ENCODE results near the gene ESPNL. TPM values are rescaled to one million over a fixed set of nuclear protein-coding genes. Genes with fewer than 3 reads are reported as not detected.

The ESPNL gene
- total and polyA plus RNA-seq, 9 of the 15 experiments (the other 6 are each of a cell fraction or from before 2014, with no cell fraction given), result 0.03 to 0.09 (median 0.05) TPM; not detected in 3

DNA sequence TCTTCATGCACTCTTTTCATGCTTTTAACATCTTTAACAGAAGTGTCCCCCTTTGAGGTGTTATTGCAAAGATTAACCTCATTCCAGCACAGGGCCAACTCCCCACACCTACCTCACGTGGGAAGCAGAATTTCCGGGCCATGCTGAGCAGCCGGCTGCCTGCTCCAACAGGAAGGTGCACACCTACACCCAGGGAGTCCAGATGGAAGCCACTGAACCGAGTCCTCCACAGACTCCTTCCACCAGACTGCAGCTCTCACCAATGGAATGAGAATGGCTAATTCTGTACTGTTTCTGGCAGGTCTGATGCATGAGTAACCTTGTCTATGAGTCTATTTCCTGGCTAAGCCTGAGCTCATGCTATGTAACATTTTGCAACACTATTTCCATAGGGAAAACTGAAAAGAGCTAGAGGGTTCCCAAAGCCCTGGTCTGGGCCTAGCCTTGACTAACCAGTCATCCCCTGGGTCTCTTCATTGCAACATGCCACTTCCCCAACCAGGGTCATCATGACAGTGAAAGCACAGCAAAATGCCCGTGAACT, 69.6 kb downstream of the ESPNL start:
- peaks cover 49% of the 10 kb centered on the region for H3K36me3 ChIP-seq (ENCODE audit: control insufficient read depth, insufficient read depth, low read length)
- H3K9me3 ChIP-seq (replicated peaks; ENCODE audit: control insufficient read depth, insufficient read depth, low read depth, low read length), result no peaks in the 10 kb centered on the region
- in situ Hi-C loops (cut with MboI), result no loop called here
- H3K4me2 ChIP-seq (ENCODE audit: insufficient read depth, low read length), result peak overlapping the region; percentile 2; the same call in 1 of the 2 replicates
- peaks cover 30 to 33% of the 10 kb centered on the region in 2 experiments for H3K4me1 ChIP-seq (replicated peaks in 1 of 2; ENCODE audit: control insufficient read depth in 2 of 2, insufficient read depth in 2 of 2, low read length in 2 of 2)
- H3K79me2 ChIP-seq (ENCODE audit: control insufficient read depth, insufficient read depth, low read length), result no peaks in the 10 kb centered on the region
- no peak for FAIRE-seq
- H4K20me1 ChIP-seq (replicated peaks; ENCODE audit: control insufficient read depth, insufficient read depth, low read length), result no peaks in the 10 kb centered on the region
- BruUV-seq (replicated peaks), result no TSS peak
- H3K27me3 ChIP-seq (ENCODE audit: control insufficient read depth in 2 of 2, insufficient read depth in 2 of 2, low read length in 2 of 2), result no peaks in the 10 kb centered on the region
- intact Hi-C loops (cut with micrococcal nuclease), result loop anchor here (5.0 kb wide), 1 partner anchor 68 kb away; no protein-coding TSS in a partner anchor
- ATAC-seq, result peak; percentile 11; the same call in 2 of the 3 replicates
- DNase-seq (ENCODE audit: extremely low read depth in 1 of 4, low spot score in 3 of 4), result no peak
- peak overlapping the region; percentile 81 for H3K27ac ChIP-seq (ENCODE audit: extremely low read depth, low read depth, low read length)
- ChIA-PET POLR2A (no interaction called here), CTCF (ENCODE audit: low intra/inter-chr PET ratio) (no interaction called here)
- 51% methylated on average over 4 of the region's 5 CpGs for WGBS (ENCODE audit: insufficient coverage, low coverage, missing lambda C conversion rate)
- H3K9me1 ChIP-seq (ENCODE audit: control insufficient read depth, insufficient read depth, low read length), result peaks cover 4% of the 10 kb centered on the region
- H2AFZ ChIP-seq (ENCODE audit: low read depth, low read length), result no peak overlapping the region
- H3K4me3 ChIP-seq, result no peak overlapping the region
- peak overlapping the region; percentile 18 to 56; a peak in 2 of 4 replicates for H3K9ac ChIP-seq (ENCODE audit: insufficient read depth in 1 of 2, low read depth in 2 of 2, low read length in 2 of 2)
- TF ChIP-seq NFRKB (IDR thresholded peaks at IDR 0.05; ENCODE audit: low read depth) (peak; percentile 45; the same call in 1 of the 2 replicates), NR2C1 (IDR thresholded peaks at IDR 0.05) (no peak), NR2C1 (tag; IDR thresholded peaks at IDR 0.05) (peak; percentile 46; the same call in 1 of the 2 replicates), ATF1 (CRISPR knock-in tag; IDR thresholded peaks at IDR 0.05) (no peak), ATF1 (tag; IDR thresholded peaks at IDR 0.05) (0 out of 2 replicates have a peak, but pooled peaks have one; percentile 11), DMBX1 (CRISPR knock-in tag; IDR thresholded peaks at IDR 0.05; ENCODE audit: borderline replicate concordance) (peak; percentile 72), CBX8 (IDR thresholded peaks at IDR 0.05; ENCODE audit: borderline replicate concordance, extremely low read depth, low read depth, low read length, poor library complexity, severe bottlenecking) (no peak), HDAC8 (tag; IDR thresholded peaks at IDR 0.05) (0 out of 2 replicates have a peak, but pooled peaks have one; percentile 63), ZNF175 (CRISPR knock-in tag; IDR thresholded peaks at IDR 0.05; ENCODE audit: low read depth) (peak; percentile 62; the same call in 1 of the 2 replicates), CHD1 (IDR thresholded peaks at IDR 0.05; ENCODE audit: low read length) (no peak), ZFX (CRISPR knock-in tag; IDR thresholded peaks at IDR 0.05) (0 out of 2 replicates have a peak, but pooled peaks have one; percentile 19), BACH1 (tag; IDR thresholded peaks at IDR 0.05) (0 out of 2 replicates have a peak, but pooled peaks have one; percentile 38), L3MBTL2 (IDR thresholded peaks at IDR 0.05) (peak; percentile 8; the same call in 1 of the 2 replicates)
- TF ChIP-seq, protein P1, sequence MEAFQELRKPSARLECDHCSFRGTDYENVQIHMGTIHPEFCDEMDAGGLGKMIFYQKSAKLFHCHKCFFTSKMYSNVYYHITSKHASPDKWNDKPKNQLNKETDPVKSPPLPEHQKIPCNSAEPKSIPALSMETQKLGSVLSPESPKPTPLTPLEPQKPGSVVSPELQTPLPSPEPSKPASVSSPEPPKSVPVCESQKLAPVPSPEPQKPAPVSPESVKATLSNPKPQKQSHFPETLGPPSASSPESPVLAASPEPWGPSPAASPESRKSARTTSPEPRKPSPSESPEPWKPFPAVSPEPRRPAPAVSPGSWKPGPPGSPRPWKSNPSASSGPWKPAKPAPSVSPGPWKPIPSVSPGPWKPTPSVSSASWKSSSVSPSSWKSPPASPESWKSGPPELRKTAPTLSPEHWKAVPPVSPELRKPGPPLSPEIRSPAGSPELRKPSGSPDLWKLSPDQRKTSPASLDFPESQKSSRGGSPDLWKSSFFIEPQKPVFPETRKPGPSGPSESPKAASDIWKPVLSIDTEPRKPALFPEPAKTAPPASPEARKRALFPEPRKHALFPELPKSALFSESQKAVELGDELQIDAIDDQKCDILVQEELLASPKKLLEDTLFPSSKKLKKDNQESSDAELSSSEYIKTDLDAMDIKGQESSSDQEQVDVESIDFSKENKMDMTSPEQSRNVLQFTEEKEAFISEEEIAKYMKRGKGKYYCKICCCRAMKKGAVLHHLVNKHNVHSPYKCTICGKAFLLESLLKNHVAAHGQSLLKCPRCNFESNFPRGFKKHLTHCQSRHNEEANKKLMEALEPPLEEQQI (IDR thresholded peaks at IDR 0.05), result no peak
- TF ChIP-seq, protein P2, sequence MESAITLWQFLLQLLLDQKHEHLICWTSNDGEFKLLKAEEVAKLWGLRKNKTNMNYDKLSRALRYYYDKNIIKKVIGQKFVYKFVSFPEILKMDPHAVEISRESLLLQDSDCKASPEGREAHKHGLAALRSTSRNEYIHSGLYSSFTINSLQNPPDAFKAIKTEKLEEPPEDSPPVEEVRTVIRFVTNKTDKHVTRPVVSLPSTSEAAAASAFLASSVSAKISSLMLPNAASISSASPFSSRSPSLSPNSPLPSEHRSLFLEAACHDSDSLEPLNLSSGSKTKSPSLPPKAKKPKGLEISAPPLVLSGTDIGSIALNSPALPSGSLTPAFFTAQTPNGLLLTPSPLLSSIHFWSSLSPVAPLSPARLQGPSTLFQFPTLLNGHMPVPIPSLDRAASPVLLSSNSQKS (CRISPR knock-in tag; IDR thresholded peaks at IDR 0.05), result no peak
- TF ChIP-seq, protein P3, sequence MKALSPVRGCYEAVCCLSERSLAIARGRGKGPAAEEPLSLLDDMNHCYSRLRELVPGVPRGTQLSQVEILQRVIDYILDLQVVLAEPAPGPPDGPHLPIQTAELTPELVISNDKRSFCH (CRISPR knock-in tag; IDR thresholded peaks at IDR 0.05), result no peak
- TF ChIP-seq, protein P3 (tag; IDR thresholded peaks at IDR 0.05), result peak; percentile 17; the same call in 1 of the 2 replicates
